ENCODE measurements around the gene SGPP1.
A peak's percentile ranks its signal among the peaks of the same experiment; 100 is the strongest.
"Not testable (repeated sequence)": the region's sequence is repeated elsewhere in the genome, so short reads cannot be mapped to it uniquely, and the experiment has no call there.

The SGPP1 gene, protein sequence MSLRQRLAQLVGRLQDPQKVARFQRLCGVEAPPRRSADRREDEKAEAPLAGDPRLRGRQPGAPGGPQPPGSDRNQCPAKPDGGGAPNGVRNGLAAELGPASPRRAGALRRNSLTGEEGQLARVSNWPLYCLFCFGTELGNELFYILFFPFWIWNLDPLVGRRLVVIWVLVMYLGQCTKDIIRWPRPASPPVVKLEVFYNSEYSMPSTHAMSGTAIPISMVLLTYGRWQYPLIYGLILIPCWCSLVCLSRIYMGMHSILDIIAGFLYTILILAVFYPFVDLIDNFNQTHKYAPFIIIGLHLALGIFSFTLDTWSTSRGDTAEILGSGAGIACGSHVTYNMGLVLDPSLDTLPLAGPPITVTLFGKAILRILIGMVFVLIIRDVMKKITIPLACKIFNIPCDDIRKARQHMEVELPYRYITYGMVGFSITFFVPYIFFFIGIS

DNA sequence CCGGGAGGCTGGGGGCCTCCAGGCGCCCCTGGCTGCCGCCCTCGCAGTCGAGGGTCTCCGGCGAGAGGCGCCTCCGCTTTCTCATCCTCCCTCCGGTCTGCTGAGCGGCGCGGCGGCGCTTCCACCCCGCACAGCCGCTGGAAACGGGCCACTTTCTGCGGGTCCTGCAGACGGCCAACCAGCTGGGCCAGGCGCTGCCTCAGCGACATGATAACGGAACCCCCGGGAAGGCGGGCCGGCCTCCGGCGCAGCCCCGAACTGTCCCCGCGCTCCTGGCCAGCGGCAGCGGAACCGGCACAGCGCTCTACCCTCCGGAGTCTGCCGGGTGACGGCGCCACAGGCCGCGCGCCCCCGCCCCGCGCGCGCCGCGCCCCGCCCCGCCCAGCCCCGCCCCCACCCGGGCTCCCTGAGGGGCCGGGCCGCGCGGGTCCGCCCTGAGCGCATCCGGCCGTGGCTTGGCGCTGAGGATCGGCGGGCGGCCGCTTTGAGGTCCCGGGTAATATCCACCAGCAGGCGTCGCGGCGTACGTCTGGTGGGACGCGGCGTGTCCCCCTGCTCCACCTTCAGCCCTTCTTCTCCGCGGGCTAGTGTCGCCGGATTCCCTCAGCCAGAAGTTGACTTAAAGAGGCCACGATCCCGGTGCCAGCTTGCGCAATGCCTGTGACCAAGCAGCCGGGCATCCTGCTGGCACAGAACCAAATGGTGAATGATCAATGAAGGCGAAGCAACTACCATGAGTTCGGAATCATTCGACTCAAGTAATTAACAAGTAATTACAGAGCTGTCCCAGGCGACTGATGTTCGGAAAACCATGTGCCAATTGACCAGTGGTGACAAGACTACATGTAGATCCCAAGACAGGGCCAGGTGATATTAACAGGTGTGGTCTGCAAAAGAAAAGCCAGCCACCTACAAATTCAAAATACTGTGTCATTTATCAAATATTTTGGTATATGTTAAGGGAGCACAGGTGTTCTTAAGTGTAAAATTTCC, at the start of gene SGPP1:
Gene SGPP1, minus strand, starts transcription at position 330 of the 993 bp plus-strand sequence. Its CDS starts 121 bp downstream, at position 209.
- DNase-seq: peak; percentile 82 to 94 (median 86)

DNA sequence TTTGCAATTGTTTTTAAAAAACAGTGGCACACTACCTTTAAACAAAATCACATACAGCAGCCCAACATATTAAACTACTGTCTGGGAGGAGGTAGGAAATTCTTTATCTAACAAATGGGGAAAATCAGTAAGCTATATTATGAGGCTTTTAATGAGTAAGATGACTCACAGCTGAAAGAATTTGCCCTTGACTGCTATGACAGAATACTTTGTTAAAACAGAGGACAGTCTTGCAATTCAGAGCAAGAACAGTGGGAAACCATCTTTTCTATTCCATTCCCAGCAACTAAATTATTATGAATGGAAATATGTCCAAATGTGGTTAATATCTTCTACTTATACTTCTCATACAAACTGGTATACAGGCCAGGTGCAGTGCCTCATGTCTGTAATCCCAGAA, 49.2 kb upstream of the SGPP1 start:
- DNase-seq: no peak

DNA sequence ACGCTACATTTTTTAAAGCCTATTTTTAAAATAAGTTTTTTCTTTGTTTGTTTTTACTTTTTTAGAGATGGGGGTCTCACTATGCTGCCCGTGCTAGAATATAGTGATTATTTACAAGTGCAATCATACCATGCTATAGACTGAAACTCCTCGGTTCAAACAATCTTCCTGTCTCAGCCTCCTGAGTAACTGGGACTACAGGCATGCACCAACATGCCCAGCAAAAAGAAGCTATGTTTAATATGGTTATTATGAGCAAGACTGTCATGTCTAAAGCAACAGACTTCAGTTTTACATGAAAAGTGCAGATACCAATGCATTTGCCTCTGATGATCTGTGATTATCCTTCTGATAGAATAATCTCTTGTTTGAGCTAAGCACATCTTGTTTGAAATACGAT, 45.6 kb upstream of the SGPP1 start:
- no peak for DNase-seq

DNA sequence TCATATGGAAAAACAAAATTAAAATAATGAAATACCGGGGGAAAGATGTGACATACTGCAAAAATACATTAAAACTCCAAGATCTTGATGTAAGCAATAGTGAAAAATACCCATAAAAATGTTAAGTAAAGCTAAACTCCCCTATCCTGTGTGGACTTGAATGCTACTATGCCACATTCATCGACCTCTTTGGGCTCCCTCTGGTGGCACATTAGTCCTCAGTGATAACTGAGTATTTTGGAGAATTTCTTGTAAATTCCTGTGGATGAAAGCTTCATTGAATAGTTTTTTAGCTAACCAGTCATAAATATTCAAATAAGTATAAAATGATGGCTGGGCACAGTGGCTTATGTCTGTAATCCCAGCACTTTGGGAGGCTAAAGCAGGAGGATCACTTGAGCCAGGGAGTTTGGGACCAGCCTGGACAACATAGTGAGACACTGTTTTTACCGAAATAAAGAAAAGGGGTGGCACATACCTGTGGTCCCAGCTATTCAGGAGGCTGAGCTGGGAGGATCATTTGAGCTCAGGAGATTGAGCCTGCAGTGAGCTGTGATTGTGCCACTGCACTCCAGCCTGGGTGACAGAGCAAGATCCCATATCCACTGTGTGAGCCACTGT, 42.4 kb upstream of the SGPP1 start:
- peak; percentile 75 to 78 (median 77) for DNase-seq

DNA sequence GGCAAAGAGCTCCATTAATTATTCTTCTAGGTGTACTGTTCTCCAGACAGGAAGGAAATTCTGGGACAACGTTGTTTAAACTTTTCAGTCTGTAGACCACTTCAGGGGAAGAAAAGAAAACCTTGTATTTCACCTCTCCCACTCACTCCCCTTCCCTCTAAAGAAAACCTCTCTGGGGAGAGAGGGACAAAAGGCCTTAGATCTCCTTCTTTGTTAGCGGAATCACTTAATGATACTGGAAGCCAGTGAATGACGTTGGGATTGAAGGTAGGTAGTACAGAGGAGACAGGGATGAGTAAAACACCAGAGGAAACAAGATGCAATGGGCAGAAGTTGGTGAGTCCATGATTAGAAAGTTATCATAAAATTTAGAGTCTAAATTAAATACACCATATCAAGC, 38.7 kb upstream of the SGPP1 start:
- DNase-seq: no peak

DNA sequence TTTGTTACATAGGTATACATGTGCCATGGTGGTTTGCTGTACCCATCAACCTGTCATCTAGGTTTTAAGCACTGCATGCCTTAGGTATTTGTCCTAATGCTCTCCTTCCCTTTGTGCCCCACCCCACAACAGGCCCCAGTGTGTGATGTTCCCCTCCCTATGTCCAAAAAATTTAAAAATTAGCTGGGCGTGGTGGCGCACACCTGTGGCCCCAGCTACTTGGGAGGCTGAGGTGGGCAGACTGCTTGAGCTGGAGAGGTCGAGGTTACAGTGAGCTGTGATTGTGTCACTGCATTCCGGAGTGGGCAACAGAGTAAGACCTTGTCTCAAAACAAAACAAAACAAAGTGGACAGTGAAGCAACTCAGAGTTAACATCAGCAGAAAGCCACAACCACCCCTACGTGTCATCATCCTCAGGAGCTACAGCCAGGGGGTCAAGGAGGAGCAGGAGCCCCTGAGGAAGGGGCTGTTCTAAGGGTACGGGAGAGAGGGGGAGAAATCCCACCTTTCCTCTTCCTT, 36.8 kb upstream of the SGPP1 start:
- no peak for DNase-seq

DNA sequence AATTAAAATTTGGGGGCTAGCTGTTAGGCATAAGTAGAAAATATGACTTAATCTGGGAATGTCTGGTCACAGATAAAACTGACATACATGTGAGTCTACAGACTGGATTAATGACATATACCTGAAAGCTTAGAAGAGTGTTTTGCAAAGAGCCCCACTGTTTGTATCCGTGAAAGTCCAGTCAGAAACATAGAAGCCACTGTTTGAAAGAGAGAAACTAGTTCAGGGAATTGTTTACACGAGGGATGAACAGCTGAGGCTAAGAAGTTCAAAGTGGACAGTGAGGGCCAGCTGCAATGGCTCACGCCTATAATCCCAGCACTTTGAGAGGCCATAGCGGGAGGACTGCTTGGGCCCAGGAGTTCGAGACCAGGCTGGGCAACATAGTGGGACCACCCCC, 36.2 kb upstream of the SGPP1 start:
- no peak for DNase-seq

DNA sequence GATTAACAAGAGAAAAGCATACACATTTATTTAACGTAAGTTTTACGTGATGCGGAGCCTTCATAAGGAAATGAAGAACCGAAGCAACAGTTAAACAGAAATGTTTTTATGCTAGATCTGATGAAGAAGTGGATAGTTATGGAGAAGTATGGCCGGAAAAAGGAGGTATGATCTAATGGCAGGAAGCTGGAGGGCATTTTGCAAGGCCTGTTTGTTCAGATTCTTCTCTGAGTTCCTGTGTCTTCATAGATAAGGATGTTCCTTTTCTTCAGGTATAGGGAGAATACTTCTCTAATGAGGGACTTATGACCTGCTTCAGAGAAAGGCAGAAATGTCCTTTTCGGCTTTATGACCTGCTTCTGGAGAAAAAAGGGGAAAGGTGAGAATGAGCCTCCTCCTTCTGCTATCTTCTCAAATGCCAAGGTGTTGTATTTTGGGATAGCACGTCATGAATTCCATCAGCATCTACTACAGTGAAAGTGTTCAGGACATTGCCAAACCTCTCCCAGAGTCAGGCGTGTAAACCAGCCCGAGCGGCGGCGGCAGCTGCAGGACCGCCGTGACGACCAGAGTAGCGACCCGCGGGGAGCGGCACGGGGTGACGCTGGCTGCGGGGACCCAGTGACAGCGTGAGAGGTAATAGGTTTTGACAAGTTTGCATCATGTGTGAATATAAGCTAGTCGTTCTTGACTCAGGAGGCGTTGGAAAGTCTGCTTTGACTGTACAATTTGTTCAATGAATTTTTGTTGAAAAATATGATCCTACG, 33.7 kb upstream of the SGPP1 start:
- DNase-seq: peak in 2 of 3 donors; percentile 15 to 22

DNA sequence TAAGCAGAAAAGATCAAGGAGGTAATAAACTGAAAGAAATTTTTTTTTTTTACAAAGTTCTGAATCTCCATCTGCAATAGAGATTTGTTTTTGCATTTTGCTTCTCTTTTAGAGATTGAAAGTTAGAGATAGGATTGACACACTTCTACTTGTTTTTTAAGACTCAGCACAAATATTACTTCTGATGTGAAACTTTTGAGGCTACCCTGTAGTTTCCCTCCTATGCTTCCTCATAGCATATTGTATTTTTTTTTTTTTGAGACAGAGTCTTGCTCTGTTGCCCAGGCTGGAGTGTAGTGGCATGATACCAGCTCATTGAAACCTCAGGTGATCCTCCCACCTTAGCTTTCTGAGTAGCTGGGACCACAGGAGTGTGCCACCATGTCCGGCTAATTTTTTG, 32.1 kb upstream of the SGPP1 start:
- peak; percentile 19 to 57 (median 55) for DNase-seq

DNA sequence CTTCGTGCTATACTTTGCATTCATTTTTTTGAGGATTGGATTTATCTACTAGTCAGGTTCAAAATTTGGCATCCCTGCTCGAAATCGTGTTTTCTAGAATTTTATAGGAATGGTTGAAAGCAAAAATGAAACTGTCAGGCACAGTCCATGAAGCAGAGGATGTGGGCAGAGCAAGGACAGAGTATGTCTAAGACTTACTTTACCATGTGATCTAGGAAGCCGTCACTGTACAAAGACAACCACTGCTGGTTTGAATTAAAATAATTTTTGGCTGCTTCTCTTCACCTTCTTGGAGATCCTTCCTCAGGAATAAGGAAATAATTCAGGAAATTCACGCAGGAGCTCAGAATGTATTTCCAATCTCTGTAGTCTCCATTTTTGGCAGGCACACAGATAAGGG, 31.6 kb upstream of the SGPP1 start:
- peak; percentile 54 to 67 (median 57) for DNase-seq

DNA sequence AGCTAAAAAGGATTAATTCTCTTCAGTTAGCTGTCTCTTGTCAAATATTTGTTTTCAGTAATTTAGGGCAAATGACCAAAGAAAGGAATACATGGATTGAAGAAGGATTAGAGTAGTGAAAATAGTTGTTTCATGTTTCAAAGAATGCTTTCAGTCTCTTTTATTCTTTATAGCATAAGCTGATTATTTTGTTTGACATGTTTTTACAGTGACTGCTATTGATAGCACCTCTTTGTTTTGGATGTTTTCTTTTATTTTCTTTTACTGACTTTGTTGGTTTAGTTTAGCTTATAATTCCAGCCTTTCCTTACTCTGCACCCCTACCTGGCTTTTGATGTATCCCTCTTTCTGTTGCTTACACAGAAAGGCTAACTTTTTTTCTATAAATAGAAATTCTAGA, 29.3 kb upstream of the SGPP1 start:
- DNase-seq: no peak

DNA sequence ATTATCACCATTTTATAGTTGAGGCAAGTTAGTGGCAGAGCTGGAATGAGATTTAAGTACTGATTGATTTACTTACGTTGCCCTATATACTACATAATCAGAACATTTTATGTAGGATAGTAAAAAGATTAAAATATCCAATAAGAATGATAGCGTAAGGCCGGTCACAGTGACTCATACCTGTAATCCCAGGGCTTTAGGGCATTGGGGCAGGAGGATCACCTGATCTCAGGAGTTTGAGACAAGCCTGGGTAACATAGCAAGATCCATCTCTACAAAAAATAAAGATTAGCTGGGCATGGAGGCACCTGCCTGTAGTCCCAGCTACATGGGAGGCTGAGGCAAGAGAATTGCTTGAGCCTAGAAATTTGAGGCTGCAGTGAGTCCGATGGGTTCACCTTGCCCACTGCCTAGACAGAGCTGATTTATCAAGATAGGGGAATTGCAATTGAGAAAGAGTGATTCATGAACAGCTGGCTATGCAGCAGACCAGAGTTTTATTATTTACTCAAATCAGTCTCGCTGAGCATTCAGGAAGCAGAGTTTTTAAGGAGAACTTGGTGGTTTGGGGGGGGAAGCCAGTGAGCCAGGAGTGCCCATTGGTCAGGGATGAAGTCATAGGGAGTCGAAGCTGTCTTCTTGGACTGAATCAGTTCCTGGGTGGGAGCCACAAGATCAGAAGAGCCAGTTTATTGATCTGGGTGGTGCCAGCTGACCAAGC, 24.7 kb upstream of the SGPP1 start:
- DNase-seq: peak; percentile 71 to 79 (median 78)

DNA sequence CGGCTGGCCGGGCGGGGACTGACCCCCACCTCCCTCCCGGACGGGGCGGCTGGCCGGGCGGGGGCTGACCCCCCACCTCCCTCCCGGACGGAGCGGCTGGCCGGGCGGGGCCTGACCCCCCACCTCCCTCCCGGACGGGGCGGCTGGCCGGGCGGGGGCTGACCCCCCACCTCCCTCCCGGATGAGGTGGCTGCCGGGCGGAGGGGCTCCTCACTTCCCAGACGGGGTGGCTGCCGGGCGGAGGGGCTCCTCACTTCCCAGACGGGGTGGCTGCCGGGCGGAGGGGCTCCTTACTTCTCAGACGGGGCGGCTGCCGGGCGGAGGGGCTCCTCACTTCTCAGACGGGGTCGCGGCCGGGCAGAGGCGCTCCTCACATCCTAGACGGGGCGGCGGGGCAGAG, 23.2 kb upstream of the SGPP1 start:
- not testable (repeated sequence) for DNase-seq

DNA sequence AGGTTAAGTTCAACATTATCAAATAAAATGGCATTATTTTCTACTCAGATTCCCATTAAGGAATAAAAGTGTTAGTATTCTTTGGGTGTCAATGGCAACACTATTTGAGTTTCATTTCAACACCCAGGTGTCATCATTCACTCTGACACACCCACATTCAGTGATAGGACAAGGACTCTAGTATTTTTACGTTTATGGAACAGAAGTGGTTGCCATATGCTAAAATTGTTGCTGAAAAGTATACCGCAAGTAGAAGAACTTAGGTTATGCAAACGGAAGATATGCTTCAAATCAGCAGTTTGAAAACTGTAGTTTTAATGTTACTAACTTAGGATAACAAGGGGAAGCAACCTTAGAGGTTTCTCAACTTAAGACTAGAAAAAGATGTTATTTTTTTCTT, 20.0 kb upstream of the SGPP1 start:
- no peak for DNase-seq

DNA sequence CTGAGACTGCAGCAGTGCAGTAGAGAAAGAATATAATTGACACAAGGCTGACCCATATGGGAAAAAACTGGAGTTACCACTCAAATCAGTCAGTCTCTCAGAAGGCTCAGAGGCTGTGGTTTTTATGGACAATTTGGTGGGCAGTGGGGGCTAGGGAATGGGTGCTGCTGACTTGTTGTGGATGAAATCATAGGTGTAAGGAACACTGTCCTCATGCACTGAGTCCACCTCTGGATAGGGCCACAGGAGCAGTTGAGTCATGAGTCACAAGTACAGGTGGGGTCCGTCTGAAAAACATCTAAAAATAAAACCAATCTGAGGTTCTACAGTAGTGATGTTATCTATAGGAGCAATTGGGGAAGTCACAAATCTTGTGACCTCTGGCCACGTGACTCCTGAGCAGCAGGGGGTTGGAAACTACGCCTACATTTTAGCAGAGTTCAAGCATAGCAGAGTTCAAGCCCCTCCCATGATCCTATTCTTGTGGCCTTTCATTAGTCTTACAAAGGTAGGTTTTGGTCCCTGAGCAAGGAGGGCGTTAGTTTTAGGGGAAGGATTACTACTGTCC, 18.1 kb upstream of the SGPP1 start:
- DNase-seq: peak; percentile 41 to 58 (median 57)

DNA sequence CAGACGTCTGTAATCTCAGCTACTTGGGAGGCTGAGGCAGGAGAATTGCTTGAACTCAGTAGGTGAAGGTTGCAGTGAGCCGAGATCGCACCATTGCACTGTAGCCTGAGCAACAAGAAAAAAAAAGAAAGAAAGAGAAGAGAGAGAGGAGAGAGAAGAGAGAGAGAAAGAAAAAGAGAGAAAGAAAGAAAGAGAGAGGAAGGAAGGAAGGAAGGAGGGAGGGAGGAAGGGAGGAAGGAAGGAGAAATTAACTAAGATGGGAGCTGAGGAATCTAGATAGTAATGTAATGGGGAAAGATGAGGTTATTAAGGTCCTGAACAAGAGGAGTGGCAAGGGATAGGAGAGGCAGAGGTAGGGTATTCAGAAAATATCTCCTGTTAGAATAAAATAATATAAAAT, 17.4 kb upstream of the SGPP1 start:
- no peak for DNase-seq

DNA sequence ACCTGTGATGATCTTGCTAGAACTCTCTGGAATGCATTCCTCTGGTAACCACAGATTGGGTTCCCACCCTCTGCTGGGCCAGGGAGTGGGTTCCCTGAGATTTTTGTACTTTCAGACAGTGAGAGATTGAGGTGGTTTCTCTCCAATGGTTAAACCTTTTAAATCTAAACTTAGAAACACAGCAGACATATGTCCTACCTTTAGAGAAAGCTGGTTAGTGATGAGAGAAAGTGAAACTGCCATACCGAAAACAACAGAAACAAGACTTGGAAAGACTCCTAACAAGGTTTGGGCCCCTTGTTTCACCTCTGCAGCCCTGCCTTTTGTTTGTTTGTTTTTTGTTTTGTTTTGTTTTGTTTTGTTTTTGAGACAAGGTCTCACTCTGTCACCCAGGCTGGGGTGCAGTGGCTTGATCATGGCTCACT, 9.7 kb upstream of the SGPP1 start:
- DNase-seq: no peak

DNA sequence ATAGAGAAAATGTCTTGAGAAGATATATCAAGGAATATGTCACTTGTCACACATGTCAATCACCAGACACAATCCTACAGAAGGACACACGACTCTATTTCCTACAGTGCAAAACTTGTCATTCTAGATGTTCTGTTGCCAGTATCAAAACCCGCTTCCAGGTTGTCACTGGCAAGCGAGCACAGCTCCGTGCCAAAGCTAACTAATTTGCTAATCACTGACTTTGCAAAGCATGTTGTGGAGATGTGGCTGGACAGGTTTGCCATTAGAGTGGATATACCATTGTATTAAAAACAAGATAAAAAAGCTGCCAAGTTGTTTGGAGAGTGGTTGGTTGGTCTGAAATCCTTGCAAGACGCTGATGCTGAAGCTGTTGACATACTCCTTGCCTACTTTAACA, 7.9 kb upstream of the SGPP1 start:
- no peak for DNase-seq

DNA sequence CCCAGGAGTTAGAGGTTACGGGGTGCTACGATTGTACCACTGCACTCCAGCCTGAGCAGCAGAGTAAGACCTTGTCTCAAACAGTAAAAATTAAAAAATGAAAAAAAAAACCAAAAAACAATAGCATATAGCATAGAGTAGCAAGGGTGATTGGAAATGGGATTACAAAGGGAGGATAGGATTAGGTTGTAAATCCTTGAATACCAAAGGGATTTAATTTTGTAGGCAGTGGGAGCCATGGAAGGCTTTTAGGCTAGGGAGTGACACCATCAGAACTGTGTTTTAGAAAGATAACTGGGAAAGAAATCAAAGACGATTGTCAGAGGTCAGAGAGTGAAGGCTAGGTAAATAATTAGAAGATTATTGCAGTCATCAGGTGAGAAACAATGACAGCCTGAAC, 2.8 kb upstream of the SGPP1 start:
- DNase-seq: no peak

DNA sequence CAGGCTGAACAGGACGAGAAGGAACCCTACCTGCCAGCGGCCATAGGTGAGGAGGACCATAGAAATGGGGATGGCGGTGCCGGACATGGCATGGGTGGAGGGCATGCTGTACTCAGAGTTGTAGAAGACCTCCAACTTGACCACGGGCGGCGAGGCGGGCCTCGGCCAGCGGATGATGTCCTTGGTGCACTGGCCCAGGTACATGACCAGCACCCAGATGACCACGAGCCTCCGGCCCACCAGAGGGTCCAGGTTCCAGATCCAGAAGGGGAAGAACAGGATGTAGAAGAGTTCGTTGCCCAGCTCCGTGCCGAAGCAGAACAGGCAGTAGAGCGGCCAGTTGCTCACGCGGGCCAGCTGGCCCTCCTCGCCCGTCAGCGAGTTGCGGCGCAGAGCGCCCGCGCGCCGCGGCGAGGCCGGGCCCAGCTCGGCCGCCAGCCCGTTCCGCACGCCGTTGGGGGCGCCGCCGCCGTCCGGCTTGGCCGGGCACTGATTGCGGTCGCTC, 582 bp downstream of the SGPP1 start:
- peak; percentile 47 to 79 (median 61) for DNase-seq

DNA sequence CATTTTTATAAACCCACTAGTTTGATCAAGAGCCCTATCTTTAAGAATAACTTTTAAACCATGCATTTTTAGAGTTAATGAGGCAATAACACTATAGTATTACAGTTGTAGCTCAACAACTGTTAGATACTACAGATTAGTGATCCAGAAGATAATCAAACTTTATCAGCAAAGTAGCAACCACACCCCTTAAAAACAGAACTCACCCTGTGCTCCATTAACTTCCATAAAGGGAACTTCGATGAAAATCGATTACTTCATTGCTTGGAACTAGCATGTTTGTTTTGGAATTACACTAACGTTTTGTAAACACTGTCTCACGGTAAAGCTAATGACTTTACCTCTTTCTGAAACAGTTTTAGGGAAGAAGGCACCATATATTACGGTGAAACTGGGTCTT, 1.4 kb downstream of the SGPP1 start:
- DNase-seq: peak; percentile 20 to 53 (median 31)

Data from suppressor macrophage treated with lipopolysaccharide for 1 hour (primary cell).